Measurements from ENCODE around the gene DNAJC18. TPM values are rescaled to one million over a fixed set of nuclear protein-coding genes. Genes with fewer than 3 reads are reported as not detected.
A peak's percentile ranks its signal among the peaks of the same experiment; 100 is the strongest.

DNAJC18 gene
- total RNA-seq, 1 donor = 9.9 TPM

GRCh38 chr5:139402561-139403158, 36.7 kb downstream of the DNAJC18 start:
- no peak overlapping the region for H3K4me3 ChIP-seq (ENCODE audit: low read depth, low read length)
- DNase-seq (ENCODE audit: low read depth) = no peak
- TF ChIP-seq CTCF (IDR thresholded peaks at IDR 0.05; ENCODE audit: insufficient read depth, low read length) = peak; percentile 24

GRCh38 chr5:139401546-139401945, 37.8 kb downstream of the DNAJC18 start:
- TF ChIP-seq CTCF (IDR thresholded peaks at IDR 0.05; ENCODE audit: insufficient read depth, low read length) = no peak
- H3K4me3 ChIP-seq (ENCODE audit: low read depth, low read length) = no peak overlapping the region
- DNase-seq (ENCODE audit: low read depth) = no peak

- no peak for TF ChIP-seq CTCF (IDR thresholded peaks at IDR 0.05; ENCODE audit: insufficient read depth, low read length)
- H3K4me3 ChIP-seq (ENCODE audit: low read depth, low read length) = no peak overlapping the region
- no peak for DNase-seq (ENCODE audit: low read depth)
These were observed 39.7 kb downstream of the DNAJC18 start for GRCh38 chr5:139399501-139400121.

- DNase-seq (ENCODE audit: low read depth) = no peak
- no peak overlapping the region for H3K4me3 ChIP-seq (ENCODE audit: low read depth, low read length)
These were observed 41.4 kb downstream of the DNAJC18 start for GRCh38 chr5:139397921-139398320.

GRCh38 chr5:139396691-139397090, 42.6 kb downstream of the DNAJC18 start:
- TF ChIP-seq CTCF (IDR thresholded peaks at IDR 0.05; ENCODE audit: insufficient read depth, low read length) = no peak
- no peak for DNase-seq (ENCODE audit: low read depth)
- no peak overlapping the region for H3K4me3 ChIP-seq (ENCODE audit: low read depth, low read length)

More at GRCh38 chr5:139397921-139398320, 41.4 kb downstream of the DNAJC18 start:
- no peak for TF ChIP-seq CTCF (IDR thresholded peaks at IDR 0.05; ENCODE audit: insufficient read depth, low read length)

- no peak for TF ChIP-seq CTCF (IDR thresholded peaks at IDR 0.05; ENCODE audit: insufficient read depth, low read length)
These were observed 43.3 kb downstream of the DNAJC18 start for GRCh38 chr5:139395844-139396640.

More at GRCh38 chr5:139395844-139396640, 43.3 kb downstream of the DNAJC18 start:
- no peak for DNase-seq (ENCODE audit: low read depth)
- H3K4me3 ChIP-seq (ENCODE audit: low read depth, low read length) = no peak overlapping the region
